Suprapubic skin (tissue), 4 donors: ENCODE results near the gene AGAP1.

Experiments used
- CTCF ChIP-seq, 2 donors: fragments of 200-600 bp in 1 of 2; fragments of 450-650 bp in 1 of 2; sonication (generic) in 1 of 2; IDR thresholded peaks; one replicate each; pipeline ENCODE4 v1.5.1; 2016 to 2019; ENCODE audit warnings: antibody characterized with exemption in 2 of 2, mild to moderate bottlenecking in 1 of 2, moderate library complexity in 1 of 2
- EP300 ChIP-seq: sonication (generic); formaldehyde crosslinking; IDR thresholded peaks from one replicate; pipeline ENCODE4 v1.6.1; 2017; ENCODE audit warnings: antibody characterized with exemption
- POLR2A ChIP-seq, 2 donors: fragments of 450-650 bp; IDR thresholded peaks; one replicate each; pipeline ENCODE4 v1.6.1; 2017; ENCODE audit warnings: antibody characterized with exemption in 2 of 2, mild to moderate bottlenecking in 2 of 2, moderate library complexity in 2 of 2
- POLR2AphosphoS5 ChIP-seq, 3 donors: sonication (generic); formaldehyde crosslinking; IDR thresholded peaks; one replicate each; pipeline ENCODE4 v1.6.1; 2017; ENCODE audit warnings: antibody characterized with exemption in 3 of 3

- no peak for TF ChIP-seq CTCF (IDR thresholded peaks at IDR 0.05)
- TF ChIP-seq POLR2AphosphoS5 (IDR thresholded peaks at IDR 0.05), result no peak
- no peak for TF ChIP-seq EP300
- TF ChIP-seq POLR2A (IDR thresholded peaks at IDR 0.05), result no peak
Measured at GRCh38 chr2:235545339-235546150, 51.7 kb downstream of the AGAP1 start.
